ENCODE measurements around the gene SNX21.
A peak's percentile ranks its signal among the peaks of the same experiment; 100 is the strongest.

SNX21 gene

DNA sequence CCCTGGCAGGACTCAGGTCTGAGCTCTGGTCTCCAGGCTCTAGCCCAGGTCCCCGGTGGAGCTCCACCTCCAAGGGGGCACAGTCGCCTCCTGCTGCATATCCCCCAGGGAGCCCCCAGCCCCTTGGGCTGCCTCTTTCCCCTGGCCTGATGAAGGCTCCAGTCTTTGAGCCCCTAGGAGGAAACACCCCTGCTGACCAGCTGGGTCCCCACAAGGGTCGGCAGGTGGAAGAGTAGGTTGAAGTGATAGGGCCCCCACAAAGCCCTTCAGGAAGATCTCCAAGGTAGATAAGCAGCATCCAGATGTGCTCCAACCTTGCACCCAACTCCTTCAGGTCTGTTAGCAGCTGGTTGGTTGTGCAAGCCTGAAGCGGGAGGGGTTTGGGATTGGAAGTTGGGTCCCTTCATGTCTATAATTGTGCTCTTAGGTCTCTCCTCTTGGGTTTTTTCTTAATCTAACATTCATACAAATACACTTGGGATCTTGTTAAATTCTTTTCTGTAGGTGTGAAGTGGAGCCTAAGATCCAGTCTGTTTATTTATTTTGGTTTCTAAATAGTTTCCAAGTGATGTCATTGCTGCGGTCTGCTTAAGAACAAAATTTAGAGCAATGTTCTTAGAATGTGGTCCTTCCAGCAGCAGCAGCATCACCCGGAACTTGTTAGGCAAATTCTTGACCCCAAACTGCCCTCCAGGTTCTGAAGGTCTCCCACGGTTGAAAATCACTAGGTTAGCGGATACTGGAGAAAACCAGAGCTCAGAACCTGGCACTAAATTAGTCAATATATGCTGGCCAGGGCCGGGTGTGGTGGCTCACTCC, 16.0 kb upstream of the SNX21 start:
- DNase-seq (ENCODE audit: extremely low read depth, low read depth), result peak; percentile 66

GRCh38 chr20:45818239-45818638, 15.4 kb upstream of the SNX21 start:
- no peak for DNase-seq (ENCODE audit: extremely low read depth, low read depth)
- TF ChIP-seq CTCF (IDR thresholded peaks at IDR 0.05; ENCODE audit: low read depth, low read length), result no peak

More for the DNA sequence above, 16.0 kb upstream of the SNX21 start:
- TF ChIP-seq CTCF (IDR thresholded peaks at IDR 0.05; ENCODE audit: low read depth, low read length), result no peak

- DNase-seq (ENCODE audit: extremely low read depth, low read depth), result no peak
- no peak for TF ChIP-seq CTCF (IDR thresholded peaks at IDR 0.05; ENCODE audit: low read depth, low read length)
Measured at GRCh38 chr20:45819466-45819865, 14.1 kb upstream of the SNX21 start.

DNA sequence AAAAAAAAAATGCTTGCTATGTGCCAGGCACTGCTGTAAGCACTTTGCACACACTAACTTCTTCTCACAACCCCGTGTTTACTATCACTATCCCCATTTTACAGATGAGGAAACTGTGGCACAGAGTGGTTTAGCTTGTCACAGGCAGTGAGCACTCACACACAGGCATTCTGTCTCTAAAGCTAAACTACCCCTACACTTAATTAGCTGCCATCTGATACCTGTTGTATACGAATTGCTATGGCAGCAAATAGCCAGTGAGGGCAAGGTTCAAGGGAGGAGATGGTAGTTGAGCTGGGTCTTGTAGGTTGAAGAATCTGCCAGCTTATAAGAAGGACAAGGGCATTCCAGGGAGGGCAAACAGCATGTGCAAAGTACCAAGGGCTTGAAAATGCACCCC, 11.7 kb upstream of the SNX21 start:
- no peak for DNase-seq (ENCODE audit: extremely low read depth, low read depth)
- TF ChIP-seq CTCF (IDR thresholded peaks at IDR 0.05; ENCODE audit: low read depth, low read length), result no peak

- TF ChIP-seq CTCF (IDR thresholded peaks at IDR 0.05; ENCODE audit: low read depth, low read length), result no peak
- no peak for DNase-seq (ENCODE audit: extremely low read depth, low read depth)
Measured at GRCh38 chr20:45822857-45823256, 10.7 kb upstream of the SNX21 start.

- DNase-seq (ENCODE audit: extremely low read depth, low read depth), result no peak
- TF ChIP-seq CTCF (IDR thresholded peaks at IDR 0.05; ENCODE audit: low read depth, low read length), result peak; percentile 45
Measured at GRCh38 chr20:45823949-45824835, 9.4 kb upstream of the SNX21 start.

Measured in AG09319 (cell line).